ENCODE data around the gene TACC3.

DNA sequence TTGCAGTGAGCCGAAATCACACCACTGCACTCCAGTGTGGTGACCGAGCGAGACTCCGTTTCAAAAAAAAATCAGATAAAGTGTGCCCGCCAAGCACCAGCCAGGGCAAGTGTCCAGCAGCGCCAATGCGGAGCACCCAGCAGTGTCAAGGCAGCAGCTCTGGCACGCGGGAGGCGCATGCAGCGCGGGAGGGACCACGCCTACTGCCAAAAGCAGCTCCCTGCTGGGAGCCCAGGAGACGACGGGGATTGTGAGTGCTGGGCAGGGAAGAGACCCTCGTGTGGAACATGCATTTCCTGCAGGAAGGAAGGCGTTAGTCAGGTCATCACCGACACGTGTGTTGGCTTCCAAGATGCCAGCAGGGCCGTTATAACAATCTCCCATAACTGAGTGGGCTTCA, 47.6 kb upstream of the TACC3 start:
- TF ChIP-seq, protein P1, sequence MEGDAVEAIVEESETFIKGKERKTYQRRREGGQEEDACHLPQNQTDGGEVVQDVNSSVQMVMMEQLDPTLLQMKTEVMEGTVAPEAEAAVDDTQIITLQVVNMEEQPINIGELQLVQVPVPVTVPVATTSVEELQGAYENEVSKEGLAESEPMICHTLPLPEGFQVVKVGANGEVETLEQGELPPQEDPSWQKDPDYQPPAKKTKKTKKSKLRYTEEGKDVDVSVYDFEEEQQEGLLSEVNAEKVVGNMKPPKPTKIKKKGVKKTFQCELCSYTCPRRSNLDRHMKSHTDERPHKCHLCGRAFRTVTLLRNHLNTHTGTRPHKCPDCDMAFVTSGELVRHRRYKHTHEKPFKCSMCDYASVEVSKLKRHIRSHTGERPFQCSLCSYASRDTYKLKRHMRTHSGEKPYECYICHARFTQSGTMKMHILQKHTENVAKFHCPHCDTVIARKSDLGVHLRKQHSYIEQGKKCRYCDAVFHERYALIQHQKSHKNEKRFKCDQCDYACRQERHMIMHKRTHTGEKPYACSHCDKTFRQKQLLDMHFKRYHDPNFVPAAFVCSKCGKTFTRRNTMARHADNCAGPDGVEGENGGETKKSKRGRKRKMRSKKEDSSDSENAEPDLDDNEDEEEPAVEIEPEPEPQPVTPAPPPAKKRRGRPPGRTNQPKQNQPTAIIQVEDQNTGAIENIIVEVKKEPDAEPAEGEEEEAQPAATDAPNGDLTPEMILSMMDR (conservative IDR thresholded peaks at IDR 0.05 in 1 of 2, IDR thresholded peaks at IDR 0.05 in 1 of 2; ENCODE audit: low read depth in 1 of 2, low read length in 2 of 2): no peak
- TF ChIP-seq EZH2 (IDR thresholded peaks at IDR 0.05; ENCODE audit: low read length, missing control alignments): no peak

Data from fibroblast of lung (primary cell).